Uterus (tissue), 2 donors: Measurements from ENCODE around the gene KCNMA1.

ENCODE experiments used
- CTCF ChIP-seq, 4 experiments: fragments of 200-600 bp in 2 of 4; fragments of 450-650 bp in 2 of 4; sonication (generic) in 2 of 4; IDR thresholded peaks; one replicate each; pipeline ENCODE4 v1.5.1; 2016 to 2019; ENCODE audit warnings: antibody characterized with exemption in 4 of 4, mild to moderate bottlenecking in 2 of 4, moderate library complexity in 1 of 4
- POLR2A ChIP-seq, 2 donors: fragments of 450-650 bp; IDR thresholded peaks; one replicate each; pipeline ENCODE4 v1.6.1; 2016; ENCODE audit warnings: antibody characterized with exemption in 2 of 2, mild to moderate bottlenecking in 1 of 2, moderate library complexity in 1 of 2

- TF ChIP-seq CTCF (IDR thresholded peaks at IDR 0.05) (no peak), POLR2A (IDR thresholded peaks at IDR 0.05) (no peak)
Observed at GRCh38 chr10:77309509-77309908, 328.1 kb downstream of the KCNMA1 start.
